Activated CD8-positive, alpha-beta memory T cell treated with anti-CD3 and anti-CD28 coated beads, Interleukin-2, amount 50 U/mL, for 1 hour (primary cell): ENCODE data around the gene NXF3.
"Not testable (repeated sequence)": the region's sequence is repeated elsewhere in the genome, so short reads cannot be mapped to it uniquely, and the experiment has no call there.

Source experiments
- DNase-seq: peaks from one replicate; pipeline ENCODE4 v3.0.0-alpha.2; 2020; ENCODE audit errors: extremely low read depth

Gene NXF3, protein sequence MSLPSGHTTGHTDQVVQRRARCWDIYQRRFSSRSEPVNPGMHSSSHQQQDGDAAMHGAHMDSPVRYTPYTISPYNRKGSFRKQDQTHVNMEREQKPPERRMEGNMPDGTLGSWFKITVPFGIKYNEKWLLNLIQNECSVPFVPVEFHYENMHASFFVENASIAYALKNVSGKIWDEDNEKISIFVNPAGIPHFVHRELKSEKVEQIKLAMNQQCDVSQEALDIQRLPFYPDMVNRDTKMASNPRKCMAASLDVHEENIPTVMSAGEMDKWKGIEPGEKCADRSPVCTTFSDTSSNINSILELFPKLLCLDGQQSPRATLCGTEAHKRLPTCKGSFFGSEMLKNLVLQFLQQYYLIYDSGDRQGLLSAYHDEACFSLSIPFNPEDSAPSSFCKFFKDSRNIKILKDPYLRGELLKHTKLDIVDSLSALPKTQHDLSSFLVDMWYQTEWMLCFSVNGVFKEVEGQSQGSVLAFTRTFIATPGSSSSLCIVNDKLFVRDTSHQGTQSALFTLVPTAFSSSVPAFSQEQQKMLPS

GRCh38 chrX:103092942-103093341 is at the start of gene NXF3:
Gene NXF3 (minus strand): TSS chrX:103093143. CDS start chrX:103093023, 120 bp downstream.
- no peak for DNase-seq

DNA sequence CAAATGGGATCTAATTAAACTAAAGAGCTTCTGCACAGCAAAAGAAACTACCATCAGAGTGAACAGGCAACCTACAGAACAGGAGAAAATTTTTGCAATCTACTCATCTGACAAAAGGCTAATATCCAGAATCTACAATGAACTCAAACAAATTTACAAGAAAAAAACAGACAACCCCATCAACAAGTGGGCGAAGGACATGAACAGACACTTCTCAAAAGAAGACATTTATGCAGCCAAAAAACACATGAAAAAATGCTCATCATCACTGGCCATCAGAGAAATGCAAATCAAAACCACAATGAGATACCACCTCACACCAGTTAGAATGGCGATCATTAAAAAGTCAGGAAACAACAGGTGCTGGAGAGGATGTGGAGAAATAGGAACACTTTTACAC is 43.6 kb upstream of the NXF3 start:
- DNase-seq = not testable (repeated sequence)

DNA sequence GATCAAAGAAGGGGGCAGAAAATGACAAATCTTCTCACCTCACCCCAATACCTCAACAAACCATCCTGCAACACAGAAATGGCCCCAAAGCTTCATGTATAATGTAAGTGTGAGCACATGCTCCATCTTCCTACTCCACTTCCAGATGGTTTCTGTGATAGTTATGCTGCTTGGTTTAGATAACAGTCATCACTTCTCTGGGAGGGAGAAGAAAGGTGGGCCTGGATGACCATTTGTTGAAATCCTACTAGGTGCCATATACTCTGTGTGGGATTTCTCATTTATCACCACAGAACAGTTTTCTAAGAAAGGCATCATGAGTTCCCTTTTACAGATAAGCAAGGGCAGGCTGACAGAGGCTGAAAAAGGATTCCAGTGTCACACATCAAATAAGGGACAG is 31.3 kb upstream of the NXF3 start:
- DNase-seq = no peak

GRCh38 chrX:103120748-103121147 is 27.8 kb upstream of the NXF3 start:
- DNase-seq = no peak

DNA sequence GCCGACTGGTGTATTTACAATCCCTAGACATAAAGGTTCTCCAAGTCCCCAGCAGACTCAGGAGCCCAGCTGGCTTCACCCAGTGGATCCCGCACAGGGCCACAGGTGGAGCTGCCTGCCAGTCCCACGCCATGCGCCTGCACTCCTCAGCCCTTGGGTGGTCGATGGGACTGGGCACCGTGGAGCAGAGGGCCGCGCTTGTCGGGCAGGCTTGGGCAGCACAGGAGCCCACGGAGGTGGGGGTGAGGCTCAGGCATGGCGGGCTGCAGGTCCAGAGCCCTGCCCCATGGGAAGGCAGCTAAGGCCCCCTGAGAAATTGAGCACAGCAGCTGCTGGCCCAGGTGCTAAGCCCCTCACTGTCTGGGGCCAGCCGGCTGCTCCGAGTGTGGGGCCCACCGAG is 24.0 kb upstream of the NXF3 start:
- DNase-seq = not testable (repeated sequence)

DNA sequence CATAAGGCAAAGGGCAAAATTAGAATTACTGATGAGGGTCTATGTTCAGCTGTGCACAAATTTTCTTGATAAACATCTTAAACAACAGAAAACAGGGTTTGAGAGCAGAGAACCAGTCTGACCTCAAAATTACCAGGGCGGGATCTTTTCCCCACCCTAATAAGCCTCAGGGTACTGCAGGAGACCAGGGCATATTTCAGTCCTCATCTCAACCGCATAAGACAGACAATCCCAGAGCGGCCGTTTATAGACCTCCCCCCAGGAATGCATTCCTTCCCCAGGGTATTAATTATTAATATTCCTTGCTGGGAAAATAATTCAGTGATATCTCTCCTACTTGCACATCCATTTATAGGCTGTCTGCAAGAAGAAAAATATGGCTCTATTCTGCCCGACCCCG is 16.6 kb upstream of the NXF3 start:
- not testable (repeated sequence) for DNase-seq

- DNase-seq = no peak
Observed at GRCh38 chrX:103107836-103108235, 14.9 kb upstream of the NXF3 start.

- DNase-seq = not testable (repeated sequence)
Observed at GRCh38 chrX:103107227-103107737, 14.3 kb upstream of the NXF3 start.

- DNase-seq = not testable (repeated sequence)
Observed at GRCh38 chrX:103104370-103104769, 11.4 kb upstream of the NXF3 start.

DNA sequence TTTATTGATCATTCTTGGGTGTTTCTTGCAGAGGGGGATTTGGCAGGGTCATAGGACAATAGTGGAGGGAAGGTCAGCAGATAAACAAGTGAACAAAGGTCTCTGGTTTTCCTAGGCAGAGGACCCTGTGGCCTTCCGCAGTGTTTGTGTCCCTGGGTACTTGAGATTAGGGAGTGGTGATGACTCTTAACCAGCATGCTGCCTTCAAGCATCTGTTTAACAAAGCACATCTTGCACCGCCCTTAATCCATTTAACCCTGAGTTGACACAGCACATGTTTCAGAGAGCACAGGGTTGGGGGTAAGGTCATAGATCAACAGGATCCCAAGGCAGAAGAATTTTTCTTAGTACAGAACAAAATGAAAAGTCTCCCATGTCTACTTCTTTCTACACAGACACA is 10.9 kb upstream of the NXF3 start:
- DNase-seq = not testable (repeated sequence)

- DNase-seq = no peak
Observed at GRCh38 chrX:103101299-103102042, 8.5 kb upstream of the NXF3 start.

DNA sequence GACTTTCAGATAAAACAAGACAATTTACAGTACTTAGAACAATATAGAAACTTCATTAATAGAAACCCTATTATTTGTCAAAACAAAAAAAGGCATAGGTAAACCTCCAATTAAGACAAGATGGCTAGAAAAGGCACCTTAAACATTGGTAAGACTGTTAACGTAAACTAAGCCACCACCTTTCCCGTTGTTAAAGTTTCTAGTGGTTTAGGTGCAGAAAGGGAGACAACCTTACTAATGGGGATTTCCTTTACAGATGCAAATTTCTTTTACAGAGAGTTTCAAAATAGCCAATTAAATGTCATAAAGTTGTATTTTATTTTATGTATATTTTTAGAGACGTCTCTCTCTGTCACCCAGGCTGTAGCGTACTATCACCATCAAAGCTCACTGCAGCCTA is 7.5 kb upstream of the NXF3 start:
- no peak for DNase-seq

- no peak for DNase-seq
Observed at GRCh38 chrX:103099691-103100090, 6.7 kb upstream of the NXF3 start.

DNA sequence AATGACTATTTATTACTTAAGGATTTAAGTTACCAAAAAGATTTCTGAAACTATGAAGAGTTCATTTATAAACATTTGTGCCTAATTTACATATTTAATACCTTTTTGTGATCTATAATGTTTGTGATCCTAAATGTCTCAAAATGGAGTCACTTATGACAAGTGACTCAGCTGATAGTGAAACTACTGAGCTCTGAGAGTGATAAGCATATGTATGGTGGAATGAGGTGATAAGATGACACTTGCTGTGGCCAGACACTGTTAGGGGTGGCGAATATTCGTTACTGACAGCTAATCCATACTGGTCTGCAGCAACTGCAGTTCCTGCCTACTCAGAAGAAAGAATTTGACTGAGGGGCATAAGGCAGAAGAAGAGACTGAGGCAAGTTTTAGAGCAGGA is 5.5 kb upstream of the NXF3 start:
- DNase-seq = no peak

DNA sequence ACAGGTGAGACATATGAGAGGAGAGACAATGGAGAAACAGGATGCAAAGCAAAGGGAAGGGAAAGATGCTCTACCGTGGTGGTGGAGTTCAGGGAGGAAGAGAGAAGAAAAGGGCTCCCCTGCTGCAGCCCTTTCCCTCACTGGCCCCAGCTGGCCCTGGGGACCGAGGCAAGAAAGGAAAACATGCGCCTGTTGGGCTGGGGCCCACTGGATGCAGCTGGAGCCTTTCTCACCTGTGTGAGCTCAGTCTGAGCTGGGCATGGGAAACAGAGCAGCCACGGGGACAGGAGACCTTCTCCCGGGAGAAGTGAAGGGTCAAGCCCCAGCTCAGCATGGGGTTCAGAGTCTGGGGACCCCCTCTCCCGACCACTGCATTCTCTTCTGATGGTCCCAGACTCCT is 11.9 kb downstream of the NXF3 start:
- no peak for DNase-seq

- DNase-seq = no peak
Observed at GRCh38 chrX:103073467-103073866, 19.5 kb downstream of the NXF3 start.

- no peak for DNase-seq
Observed at GRCh38 chrX:103066606-103067005, 26.3 kb downstream of the NXF3 start.

DNA sequence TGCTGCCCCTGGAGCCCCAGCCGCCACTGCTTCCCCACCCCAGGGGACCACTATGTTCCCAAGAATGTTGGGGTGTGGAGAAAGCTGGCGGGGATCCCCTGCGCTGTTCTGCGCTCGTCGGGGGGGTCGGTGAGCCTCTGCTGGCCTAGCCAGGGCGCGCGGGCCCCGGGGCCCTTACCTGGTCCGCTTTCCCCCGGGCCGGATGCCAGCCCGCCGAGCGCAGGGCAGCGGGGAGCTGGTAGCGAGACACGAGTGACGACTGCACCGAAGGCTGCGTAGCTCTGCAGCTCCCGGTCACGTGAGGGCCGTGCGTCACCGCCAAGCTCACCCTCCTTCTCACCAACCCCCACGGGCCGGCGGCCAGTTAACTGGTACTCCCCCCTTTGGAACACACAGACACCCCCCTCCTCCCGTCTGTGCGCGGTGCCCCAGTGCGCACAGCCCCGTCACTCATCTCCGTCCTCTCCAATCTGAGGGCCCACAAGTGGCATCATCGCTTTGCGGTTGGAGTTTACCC is 29.0 kb downstream of the NXF3 start, which contains the start of gene BEX1:
Gene BEX1, minus strand, starts transcription at position 254 of the 517 bp plus-strand sequence. CDS start 897 bp downstream, outside the sequence.
- no peak for DNase-seq

DNA sequence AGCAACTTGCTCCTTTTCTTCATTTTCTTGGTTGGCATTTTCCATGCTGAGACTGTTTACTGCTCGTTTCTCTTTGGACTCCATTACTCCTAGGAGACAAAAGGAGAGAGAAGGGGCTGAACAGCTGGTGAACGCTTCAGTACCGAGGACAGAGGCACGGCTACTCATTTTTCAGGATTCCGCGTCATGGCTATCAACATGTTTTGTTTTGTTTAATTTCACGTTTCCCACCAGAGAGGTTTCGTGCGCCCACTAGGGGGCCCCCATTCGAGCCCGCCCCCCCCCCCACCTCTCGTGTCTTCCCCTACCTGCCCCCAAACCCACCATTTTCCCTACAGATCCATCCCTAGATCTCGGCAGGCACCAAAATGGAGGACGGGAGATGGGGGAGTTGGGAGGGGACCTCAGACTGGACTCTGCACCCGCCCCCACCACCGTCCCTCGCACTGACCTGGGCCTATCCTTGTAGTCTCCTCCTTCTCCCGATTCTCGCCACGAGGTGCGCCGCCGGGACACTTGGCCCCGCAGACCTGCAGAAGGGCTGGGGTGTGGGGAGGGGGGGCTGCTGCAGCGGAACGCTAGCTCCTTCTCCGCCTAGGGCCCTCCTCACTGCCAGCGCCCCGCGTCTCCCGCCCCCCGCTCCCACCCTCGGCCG is 29.6 kb downstream of the NXF3 start:
- DNase-seq = no peak

DNA sequence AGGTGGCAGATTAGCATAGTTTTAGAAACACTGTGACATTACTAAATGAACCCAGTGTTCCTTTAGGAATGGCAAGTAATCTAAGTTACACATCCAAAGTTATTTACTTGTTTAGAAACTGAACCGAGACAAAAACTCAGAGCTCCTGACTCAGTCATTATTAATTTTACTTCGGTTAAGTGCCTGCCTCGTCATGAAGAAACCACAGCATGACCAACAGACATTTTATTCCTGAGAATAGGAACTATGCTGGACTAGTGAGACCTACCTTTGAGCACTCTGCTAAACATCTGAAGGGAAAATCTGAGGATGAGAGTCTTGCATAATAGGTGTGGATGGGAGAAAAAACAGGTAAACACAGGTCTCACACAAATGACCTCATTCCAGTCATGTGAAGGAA is 31.5 kb downstream of the NXF3 start:
- DNase-seq = no peak

DNA sequence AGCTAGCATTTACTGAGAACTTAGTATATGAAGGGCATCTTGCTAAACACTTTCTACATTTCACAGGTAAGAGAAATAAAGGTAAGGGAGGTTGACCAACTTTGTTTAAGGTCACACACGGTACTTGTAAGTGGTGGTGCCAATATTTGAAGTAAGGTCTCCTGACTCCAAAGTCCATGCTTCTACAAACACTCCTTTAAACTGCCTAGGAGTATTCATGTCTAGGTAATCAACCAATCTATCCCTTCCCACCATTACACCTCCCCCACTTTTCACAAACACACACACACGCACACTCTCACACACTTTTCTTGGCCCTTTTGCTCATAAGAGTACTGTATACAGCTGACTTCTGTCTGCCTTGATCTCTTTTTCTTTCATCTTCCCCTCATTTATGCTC is 36.0 kb downstream of the NXF3 start:
- no peak for DNase-seq

DNA sequence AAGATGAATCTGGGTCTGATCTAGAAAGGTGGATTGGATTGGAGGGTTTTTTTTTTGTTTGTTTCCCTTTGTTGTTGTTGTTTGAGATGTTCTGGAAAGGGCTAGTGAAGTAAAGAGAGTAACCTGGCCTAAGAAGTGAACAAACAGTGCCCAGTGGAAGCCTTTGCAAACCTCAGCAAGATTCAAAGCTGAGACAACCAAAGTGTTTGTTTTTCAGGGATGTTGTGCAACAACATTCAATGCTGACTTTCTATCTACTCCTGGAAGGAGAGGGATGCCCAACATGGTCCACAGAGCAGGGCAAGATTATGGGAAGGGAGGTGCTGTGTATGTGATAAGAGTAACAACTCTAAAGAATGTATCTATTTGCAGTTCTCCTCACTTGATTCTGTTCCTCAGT is 40.3 kb downstream of the NXF3 start:
- no peak for DNase-seq
